ENCODE measurements around the gene RBCK1. TPM values are rescaled to one million over a fixed set of nuclear protein-coding genes. Genes with fewer than 3 reads are reported as not detected.

Gene RBCK1
- total and polyA plus RNA-seq, 2 donors (not counting 3 experiments of a cell fraction or from before 2014, with no cell fraction given) = 80.4 to 82.7 TPM

GRCh38 chr20:389220-389619 is 18.9 kb upstream of the RBCK1 start:
- Histone ChIP-seq H3K9ac (replicated peaks; ENCODE audit: extremely low read depth, insufficient read depth, low read length) (no peak overlapping the region), H2AFZ (ENCODE audit: low read depth, low read length) (no peak overlapping the region), H3K9me3 (replicated peaks; ENCODE audit: control insufficient read depth, insufficient read depth, low read length) (no peaks in the 10 kb centered on the region), H3K27ac (ENCODE audit: insufficient read depth, low read depth, low read length) (no peak overlapping the region), H3K27me3 (ENCODE audit: control insufficient read depth in 2 of 2, insufficient read depth in 2 of 2, low read length in 2 of 2) (no peaks in the 10 kb centered on the region), H3K9me1 (replicated peaks; ENCODE audit: control insufficient read depth, extremely low read depth, insufficient read depth, low read length) (no peaks in the 10 kb centered on the region), H3K4me3 (replicated peaks in 1 of 3; ENCODE audit: insufficient read depth in 1 of 3, low read depth in 1 of 3, low read length in 3 of 3) (no peak overlapping the region), H3K79me2 (ENCODE audit: control insufficient read depth, insufficient read depth, low read length) (peaks cover 16% of the 10 kb centered on the region), H3K36me3 (ENCODE audit: control insufficient read depth in 2 of 2, extremely low read depth in 1 of 2, insufficient read depth in 2 of 2, low read length in 2 of 2) (peaks cover 19 to 28% of the 10 kb centered on the region in 2 experiments), H3K4me2 (ENCODE audit: insufficient read depth, low read length) (no peak overlapping the region), H3K4me1 (ENCODE audit: control insufficient read depth, extremely low read depth, insufficient read depth, low read length) (no peaks in the 10 kb centered on the region), H4K20me1 (replicated peaks; ENCODE audit: control insufficient read depth, extremely low read depth, insufficient read depth, low read length) (peaks cover 4% of the 10 kb centered on the region)
- TF ChIP-seq POLR2A (IDR thresholded peaks at IDR 0.05; ENCODE audit: low read depth, low read length) (no peak), MAX (IDR thresholded peaks at IDR 0.05; ENCODE audit: insufficient read depth, insufficient read length) (no peak), FOS (IDR thresholded peaks at IDR 0.05; ENCODE audit: borderline replicate concordance, insufficient read depth, low read length) (no peak), CTCF (IDR thresholded peaks at IDR 0.05; ENCODE audit: extremely low read depth in 1 of 2, insufficient read depth in 1 of 2, low read depth in 1 of 2, low read length in 2 of 2) (no peak), POLR2AphosphoS5 (IDR thresholded peaks at IDR 0.05; ENCODE audit: insufficient read depth, low read depth, low read length) (no peak), JUN (IDR thresholded peaks at IDR 0.05; ENCODE audit: borderline replicate concordance, insufficient read depth, insufficient read length, low read depth) (no peak), EZH2 (IDR thresholded peaks at IDR 0.05; ENCODE audit: borderline replicate concordance, low read depth, low read length, severe bottlenecking) (no peak), MYC (IDR thresholded peaks at IDR 0.05; ENCODE audit: low read depth, low read length) (no peak)
- dilution Hi-C loops (cut with MboI; ENCODE audit: extremely low pct_ligation_motif_present, low sequenced_read_pairs) (no loop called here), intact Hi-C loops (cut with micrococcal nuclease) (no loop called here)
- ChIA-PET POLR2A (no interaction called here), CTCF (no interaction called here)
- FAIRE-seq (no peak), DNase-seq (ENCODE audit: low read depth, low spot score) (no peak)
- BruUV-seq (replicated peaks) = no TSS peak

All from endothelial cell of umbilical vein (primary cell).